EH (cell line): ENCODE data around the gene GCLM.

ENCODE experiments used
- DNase-seq: peaks from one replicate; pipeline ENCODE4 v3.0.0-alpha.2; 2015; ENCODE audit warnings: low read depth

GCLM gene

GRCh38 chr1:93846206-93846991 lies 62.8 kb downstream of the GCLM start:
- DNase-seq: peak; percentile 83

GRCh38 chr1:93845538-93846205 lies 63.6 kb downstream of the GCLM start:
- DNase-seq: peak; percentile 93

- DNase-seq: peak; percentile 84
Observed at GRCh38 chr1:93844262-93845045, 64.8 kb downstream of the GCLM start.

GRCh38 chr1:93842750-93843500 lies 66.3 kb downstream of the GCLM start:
- peak; percentile 63 for DNase-seq

GRCh38 chr1:93841771-93842170 lies 67.5 kb downstream of the GCLM start:
- DNase-seq: no peak

- DNase-seq: no peak
Observed at GRCh38 chr1:93840956-93841482, 68.2 kb downstream of the GCLM start.

GRCh38 chr1:93839753-93840152 lies 69.5 kb downstream of the GCLM start:
- no peak for DNase-seq

- DNase-seq: peak; percentile 80
Observed at GRCh38 chr1:93839307-93839706, 69.9 kb downstream of the GCLM start.

GRCh38 chr1:93837961-93838360 lies 71.3 kb downstream of the GCLM start:
- DNase-seq: no peak
